ENCODE results near the gene SULT1A4.
"Not testable (repeated sequence)": the region's sequence is repeated elsewhere in the genome, so short reads cannot be mapped to it uniquely, and the experiment has no call there.

GRCh38 chr16:29454269-29454668, 5.4 kb upstream of the SULT1A4 start, which contains the start of the genes BOLA2 and SLX1B:
- TF ChIP-seq, protein P1, sequence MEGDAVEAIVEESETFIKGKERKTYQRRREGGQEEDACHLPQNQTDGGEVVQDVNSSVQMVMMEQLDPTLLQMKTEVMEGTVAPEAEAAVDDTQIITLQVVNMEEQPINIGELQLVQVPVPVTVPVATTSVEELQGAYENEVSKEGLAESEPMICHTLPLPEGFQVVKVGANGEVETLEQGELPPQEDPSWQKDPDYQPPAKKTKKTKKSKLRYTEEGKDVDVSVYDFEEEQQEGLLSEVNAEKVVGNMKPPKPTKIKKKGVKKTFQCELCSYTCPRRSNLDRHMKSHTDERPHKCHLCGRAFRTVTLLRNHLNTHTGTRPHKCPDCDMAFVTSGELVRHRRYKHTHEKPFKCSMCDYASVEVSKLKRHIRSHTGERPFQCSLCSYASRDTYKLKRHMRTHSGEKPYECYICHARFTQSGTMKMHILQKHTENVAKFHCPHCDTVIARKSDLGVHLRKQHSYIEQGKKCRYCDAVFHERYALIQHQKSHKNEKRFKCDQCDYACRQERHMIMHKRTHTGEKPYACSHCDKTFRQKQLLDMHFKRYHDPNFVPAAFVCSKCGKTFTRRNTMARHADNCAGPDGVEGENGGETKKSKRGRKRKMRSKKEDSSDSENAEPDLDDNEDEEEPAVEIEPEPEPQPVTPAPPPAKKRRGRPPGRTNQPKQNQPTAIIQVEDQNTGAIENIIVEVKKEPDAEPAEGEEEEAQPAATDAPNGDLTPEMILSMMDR (IDR thresholded peaks at IDR 0.05): not testable (repeated sequence)
- TF ChIP-seq EZH2 (IDR thresholded peaks at IDR 0.05): not testable (repeated sequence)

Data from neural progenitor cell (in vitro differentiated cells).